ENCODE data around the gene MLXIP. TPM values are rescaled to one million over a fixed set of nuclear protein-coding genes. Genes with fewer than 3 reads are reported as not detected.

The MLXIP gene
- total and polyA plus RNA-seq, 2 experiments from 2014 or later, result 16.2 to 23.0 TPM

- TF ChIP-seq REST (IDR thresholded peaks at IDR 0.05; ENCODE audit: unreplicated experiment) (no peak), NANOG (IDR thresholded peaks at IDR 0.05; ENCODE audit: borderline replicate concordance) (no peak)
These were observed 12.4 kb downstream of the MLXIP start (continued) for GRCh38 chr12:122090759-122091515.

DNA sequence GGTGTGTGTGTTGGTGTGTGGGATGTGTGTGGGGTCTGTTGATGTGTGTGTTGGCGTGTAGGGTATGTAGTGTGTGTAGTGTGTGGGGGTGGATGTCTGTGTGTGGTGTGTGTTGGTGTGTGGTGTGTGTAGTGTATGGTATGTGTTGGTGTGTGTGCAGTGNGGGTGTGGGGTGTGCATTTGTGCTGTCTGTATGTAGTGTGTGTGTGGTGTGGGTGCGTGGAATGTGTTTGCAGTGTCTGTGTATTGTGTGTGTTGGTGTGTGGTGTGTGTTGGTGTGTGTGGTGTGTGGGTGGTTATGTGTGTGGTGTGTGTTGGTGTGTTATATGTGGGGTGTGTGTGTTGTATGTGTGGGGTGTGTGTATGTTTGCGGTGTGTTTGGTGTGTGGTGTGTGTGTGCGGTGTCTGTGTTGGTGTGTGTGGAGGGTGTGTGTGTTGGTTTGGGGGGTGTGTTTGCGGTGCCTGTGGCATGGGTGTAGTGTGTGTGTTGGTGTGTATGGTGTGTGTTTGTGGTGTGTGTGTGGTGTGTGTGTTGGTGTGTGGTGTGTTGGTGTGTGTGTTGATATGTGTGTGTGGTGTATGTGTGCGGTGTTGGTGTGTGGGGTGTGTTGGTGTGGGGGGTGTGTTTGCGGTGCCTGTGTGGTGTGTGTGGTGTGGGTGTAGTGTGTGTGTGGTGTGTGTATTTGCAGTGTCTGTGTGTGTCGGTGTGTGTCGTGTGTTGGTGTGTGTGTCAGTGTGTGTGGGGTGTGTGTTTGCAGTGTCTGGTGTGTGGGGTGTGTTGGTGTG lies 14.7 kb downstream of the MLXIP start:
- H3K9me2 ChIP-seq (ENCODE audit: insufficient read depth), result no peaks in the 10 kb centered on the region
- no peaks in the 10 kb centered on the region for H3K27me3 ChIP-seq (ENCODE audit: insufficient read depth)
- H3K27me3 Mint-ChIP-seq (ENCODE audit: insufficient read depth, low read depth, poor library complexity), result no peaks in the 10 kb centered on the region
- no peak overlapping the region for H2AFZ ChIP-seq
- no peaks in the 10 kb centered on the region for H3K9me3 Mint-ChIP-seq
- peaks cover 3% of the 10 kb centered on the region; the same call in 1 of the 2 replicates for H3F3A ChIP-seq (replicated peaks; ENCODE audit: low read depth)
- H3K4me2 ChIP-seq, result no peak overlapping the region
- H3K27ac Mint-ChIP-seq, result no peak overlapping the region
- peaks cover 16% of the 10 kb centered on the region for H3K4me1 Mint-ChIP-seq
- ATAC-seq (no peak), DNase-seq (ENCODE audit: low spot score) (no peak)
- H3K36me3 Mint-ChIP-seq (ENCODE audit: low read depth), result peaks cover 3% of the 10 kb centered on the region; the same call in 1 of the 3 replicates
- H3K79me2 ChIP-seq (replicated peaks; ENCODE audit: insufficient read depth), result peaks cover 60% of the 10 kb centered on the region
- H3K4me3 Mint-ChIP-seq, result no peak overlapping the region
- peaks cover 7% of the 10 kb centered on the region for H4K20me1 ChIP-seq (replicated peaks; ENCODE audit: insufficient read depth)
- H3K4me1 ChIP-seq (ENCODE audit: insufficient read depth), result peaks cover 23% of the 10 kb centered on the region
- no peak overlapping the region for H3K4me3 ChIP-seq
- no peak overlapping the region for H3K27ac ChIP-seq (ENCODE audit: low read depth)
- no peaks in the 10 kb centered on the region for H3K36me3 ChIP-seq (ENCODE audit: insufficient read depth)
- no peak for TF ChIP-seq ZNF114 (CRISPR knock-in tag; IDR thresholded peaks at IDR 0.05)
- TF ChIP-seq, protein P1, sequence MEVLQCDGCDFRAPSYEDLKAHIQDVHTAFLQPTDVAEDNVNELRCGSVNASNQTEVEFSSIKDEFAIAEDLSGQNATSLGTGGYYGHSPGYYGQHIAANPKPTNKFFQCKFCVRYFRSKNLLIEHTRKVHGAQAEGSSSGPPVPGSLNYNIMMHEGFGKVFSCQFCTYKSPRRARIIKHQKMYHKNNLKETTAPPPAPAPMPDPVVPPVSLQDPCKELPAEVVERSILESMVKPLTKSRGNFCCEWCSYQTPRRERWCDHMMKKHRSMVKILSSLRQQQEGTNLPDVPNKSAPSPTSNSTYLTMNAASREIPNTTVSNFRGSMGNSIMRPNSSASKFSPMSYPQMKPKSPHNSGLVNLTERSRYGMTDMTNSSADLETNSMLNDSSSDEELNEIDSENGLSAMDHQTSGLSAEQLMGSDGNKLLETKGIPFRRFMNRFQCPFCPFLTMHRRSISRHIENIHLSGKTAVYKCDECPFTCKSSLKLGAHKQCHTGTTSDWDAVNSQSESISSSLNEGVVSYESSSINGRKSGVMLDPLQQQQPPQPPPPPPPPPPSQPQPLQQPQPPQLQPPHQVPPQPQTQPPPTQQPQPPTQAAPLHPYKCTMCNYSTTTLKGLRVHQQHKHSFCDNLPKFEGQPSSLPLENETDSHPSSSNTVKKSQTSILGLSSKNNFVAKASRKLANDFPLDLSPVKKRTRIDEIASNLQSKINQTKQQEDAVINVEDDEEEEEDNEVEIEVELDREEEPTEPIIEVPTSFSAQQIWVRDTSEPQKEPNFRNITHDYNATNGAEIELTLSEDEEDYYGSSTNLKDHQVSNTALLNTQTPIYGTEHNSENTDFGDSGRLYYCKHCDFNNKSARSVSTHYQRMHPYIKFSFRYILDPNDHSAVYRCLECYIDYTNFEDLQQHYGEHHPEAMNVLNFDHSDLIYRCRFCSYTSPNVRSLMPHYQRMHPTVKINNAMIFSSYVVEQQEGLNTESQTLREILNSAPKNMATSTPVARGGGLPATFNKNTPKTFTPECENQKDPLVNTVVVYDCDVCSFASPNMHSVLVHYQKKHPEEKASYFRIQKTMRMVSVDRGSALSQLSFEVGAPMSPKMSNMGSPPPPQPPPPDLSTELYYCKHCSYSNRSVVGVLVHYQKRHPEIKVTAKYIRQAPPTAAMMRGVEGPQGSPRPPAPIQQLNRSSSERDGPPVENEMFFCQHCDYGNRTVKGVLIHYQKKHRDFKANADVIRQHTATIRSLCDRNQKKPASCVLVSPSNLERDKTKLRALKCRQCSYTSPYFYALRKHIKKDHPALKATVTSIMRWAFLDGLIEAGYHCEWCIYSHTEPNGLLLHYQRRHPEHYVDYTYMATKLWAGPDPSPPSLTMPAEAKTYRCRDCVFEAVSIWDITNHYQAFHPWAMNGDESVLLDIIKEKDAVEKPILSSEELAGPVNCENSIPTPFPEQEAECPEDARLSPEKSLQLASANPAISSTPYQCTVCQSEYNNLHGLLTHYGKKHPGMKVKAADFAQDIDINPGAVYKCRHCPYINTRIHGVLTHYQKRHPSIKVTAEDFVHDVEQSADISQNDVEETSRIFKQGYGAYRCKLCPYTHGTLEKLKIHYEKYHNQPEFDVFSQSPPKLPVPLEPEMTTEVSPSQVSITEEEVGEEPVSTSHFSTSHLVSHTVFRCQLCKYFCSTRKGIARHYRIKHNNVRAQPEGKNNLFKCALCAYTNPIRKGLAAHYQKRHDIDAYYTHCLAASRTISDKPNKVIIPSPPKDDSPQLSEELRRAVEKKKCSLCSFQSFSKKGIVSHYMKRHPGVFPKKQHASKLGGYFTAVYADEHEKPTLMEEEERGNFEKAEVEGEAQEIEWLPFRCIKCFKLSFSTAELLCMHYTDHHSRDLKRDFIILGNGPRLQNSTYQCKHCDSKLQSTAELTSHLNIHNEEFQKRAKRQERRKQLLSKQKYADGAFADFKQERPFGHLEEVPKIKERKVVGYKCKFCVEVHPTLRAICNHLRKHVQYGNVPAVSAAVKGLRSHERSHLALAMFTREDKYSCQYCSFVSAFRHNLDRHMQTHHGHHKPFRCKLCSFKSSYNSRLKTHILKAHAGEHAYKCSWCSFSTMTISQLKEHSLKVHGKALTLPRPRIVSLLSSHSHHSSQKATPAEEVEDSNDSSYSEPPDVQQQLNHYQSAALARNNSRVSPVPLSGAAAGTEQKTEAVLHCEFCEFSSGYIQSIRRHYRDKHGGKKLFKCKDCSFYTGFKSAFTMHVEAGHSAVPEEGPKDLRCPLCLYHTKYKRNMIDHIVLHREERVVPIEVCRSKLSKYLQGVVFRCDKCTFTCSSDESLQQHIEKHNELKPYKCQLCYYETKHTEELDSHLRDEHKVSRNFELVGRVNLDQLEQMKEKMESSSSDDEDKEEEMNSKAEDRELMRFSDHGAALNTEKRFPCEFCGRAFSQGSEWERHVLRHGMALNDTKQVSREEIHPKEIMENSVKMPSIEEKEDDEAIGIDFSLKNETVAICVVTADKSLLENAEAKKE (CRISPR knock-in tag; IDR thresholded peaks at IDR 0.05), result no peak
- TF ChIP-seq EZH2phosphoT487 (IDR thresholded peaks at IDR 0.05; ENCODE audit: unreplicated experiment), result no peak
- TF ChIP-seq STAT1 (IDR thresholded peaks at IDR 0.05; ENCODE audit: unreplicated experiment), result no peak
- TF ChIP-seq NANOG (IDR thresholded peaks at IDR 0.05; ENCODE audit: borderline replicate concordance), result no peak
- no peak for TF ChIP-seq ZNF331 (CRISPR knock-in tag; IDR thresholded peaks at IDR 0.05; ENCODE audit: low read depth)
- TF ChIP-seq, protein P2, sequence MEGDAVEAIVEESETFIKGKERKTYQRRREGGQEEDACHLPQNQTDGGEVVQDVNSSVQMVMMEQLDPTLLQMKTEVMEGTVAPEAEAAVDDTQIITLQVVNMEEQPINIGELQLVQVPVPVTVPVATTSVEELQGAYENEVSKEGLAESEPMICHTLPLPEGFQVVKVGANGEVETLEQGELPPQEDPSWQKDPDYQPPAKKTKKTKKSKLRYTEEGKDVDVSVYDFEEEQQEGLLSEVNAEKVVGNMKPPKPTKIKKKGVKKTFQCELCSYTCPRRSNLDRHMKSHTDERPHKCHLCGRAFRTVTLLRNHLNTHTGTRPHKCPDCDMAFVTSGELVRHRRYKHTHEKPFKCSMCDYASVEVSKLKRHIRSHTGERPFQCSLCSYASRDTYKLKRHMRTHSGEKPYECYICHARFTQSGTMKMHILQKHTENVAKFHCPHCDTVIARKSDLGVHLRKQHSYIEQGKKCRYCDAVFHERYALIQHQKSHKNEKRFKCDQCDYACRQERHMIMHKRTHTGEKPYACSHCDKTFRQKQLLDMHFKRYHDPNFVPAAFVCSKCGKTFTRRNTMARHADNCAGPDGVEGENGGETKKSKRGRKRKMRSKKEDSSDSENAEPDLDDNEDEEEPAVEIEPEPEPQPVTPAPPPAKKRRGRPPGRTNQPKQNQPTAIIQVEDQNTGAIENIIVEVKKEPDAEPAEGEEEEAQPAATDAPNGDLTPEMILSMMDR (conservative IDR thresholded peaks at IDR 0.05; ENCODE audit: low read depth in 2 of 2), result no peak
- no peak for TF ChIP-seq CREB1 (CRISPR knock-in tag; IDR thresholded peaks at IDR 0.05; ENCODE audit: low read depth)
- TF ChIP-seq ETS1 (IDR thresholded peaks at IDR 0.05), result no peak
